ENCODE measurements around the gene DNAJB8.

DNAJB8 gene

DNA sequence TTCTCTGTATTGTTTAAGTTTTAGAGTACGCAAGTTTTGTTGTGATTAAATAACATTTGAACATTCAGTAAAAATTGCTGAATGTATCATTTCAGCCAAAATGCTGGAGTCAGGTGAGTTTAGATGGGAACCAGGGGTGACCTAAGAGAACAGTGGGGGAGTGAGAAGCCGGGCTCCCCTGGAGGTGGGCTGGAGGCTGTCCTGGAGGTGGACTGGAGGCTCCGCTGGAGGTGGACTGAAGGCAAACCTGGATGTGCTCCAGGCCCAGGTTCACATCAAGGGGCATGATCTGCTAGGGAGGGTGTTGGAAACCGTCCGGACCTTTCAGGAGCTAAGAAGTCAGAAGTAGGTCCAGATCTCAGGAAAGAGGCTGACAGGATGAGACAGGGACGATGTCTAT, 23.7 kb downstream of the DNAJB8 start:
- ATAC-seq, result no peak

GRCh38 chr3:128442070-128442469, 24.6 kb downstream of the DNAJB8 start:
- ATAC-seq, result no peak

DNA sequence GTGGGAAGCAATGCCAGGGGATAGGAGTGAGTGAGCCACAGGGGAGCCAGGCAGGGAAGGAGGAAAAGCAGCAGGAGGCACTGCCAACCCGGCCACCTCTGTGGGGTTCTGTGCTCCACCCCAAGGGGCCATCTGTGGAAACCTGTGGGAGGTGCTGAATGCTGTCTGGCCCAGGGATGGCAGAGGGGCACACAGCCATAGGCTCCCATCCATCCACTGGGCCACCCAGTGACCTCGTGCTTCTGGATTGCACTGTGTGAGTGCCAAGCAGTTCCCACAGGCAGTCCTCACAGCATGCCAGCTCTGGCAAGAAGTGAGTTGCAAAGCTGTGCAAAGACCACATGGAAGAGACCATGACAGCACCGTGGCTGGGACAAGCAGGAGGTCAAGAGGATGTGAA, 27.5 kb downstream of the DNAJB8 start:
- no peak for ATAC-seq

GRCh38 chr3:128438488-128439072, 28.1 kb downstream of the DNAJB8 start:
- no peak for ATAC-seq

- ATAC-seq, result no peak
Observed at GRCh38 chr3:128436214-128436613, 30.5 kb downstream of the DNAJB8 start.

GRCh38 chr3:128435561-128435960, 31.1 kb downstream of the DNAJB8 start:
- ATAC-seq, result no peak

GRCh38 chr3:128435058-128435457, 31.6 kb downstream of the DNAJB8 start:
- ATAC-seq, result no peak

GRCh38 chr3:128434524-128434923, 32.2 kb downstream of the DNAJB8 start:
- ATAC-seq, result no peak

DNA sequence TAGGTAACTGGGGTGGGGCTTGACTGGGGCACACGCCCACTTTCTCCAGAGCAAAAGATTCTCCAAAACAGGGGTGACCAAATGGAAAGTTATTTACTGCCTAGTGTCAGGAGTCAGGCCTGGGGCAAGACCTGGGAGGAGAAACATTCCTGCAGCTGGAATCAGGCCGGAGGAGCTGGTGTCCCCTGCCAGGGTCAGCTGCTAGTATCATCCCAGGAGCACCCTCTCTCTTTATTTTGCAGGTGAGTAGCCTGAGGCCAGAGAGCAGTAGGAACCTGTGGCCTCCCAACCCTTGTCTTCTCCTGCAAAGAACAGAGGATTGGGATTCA, 32.9 kb downstream of the DNAJB8 start:
- no peak for ATAC-seq

DNA sequence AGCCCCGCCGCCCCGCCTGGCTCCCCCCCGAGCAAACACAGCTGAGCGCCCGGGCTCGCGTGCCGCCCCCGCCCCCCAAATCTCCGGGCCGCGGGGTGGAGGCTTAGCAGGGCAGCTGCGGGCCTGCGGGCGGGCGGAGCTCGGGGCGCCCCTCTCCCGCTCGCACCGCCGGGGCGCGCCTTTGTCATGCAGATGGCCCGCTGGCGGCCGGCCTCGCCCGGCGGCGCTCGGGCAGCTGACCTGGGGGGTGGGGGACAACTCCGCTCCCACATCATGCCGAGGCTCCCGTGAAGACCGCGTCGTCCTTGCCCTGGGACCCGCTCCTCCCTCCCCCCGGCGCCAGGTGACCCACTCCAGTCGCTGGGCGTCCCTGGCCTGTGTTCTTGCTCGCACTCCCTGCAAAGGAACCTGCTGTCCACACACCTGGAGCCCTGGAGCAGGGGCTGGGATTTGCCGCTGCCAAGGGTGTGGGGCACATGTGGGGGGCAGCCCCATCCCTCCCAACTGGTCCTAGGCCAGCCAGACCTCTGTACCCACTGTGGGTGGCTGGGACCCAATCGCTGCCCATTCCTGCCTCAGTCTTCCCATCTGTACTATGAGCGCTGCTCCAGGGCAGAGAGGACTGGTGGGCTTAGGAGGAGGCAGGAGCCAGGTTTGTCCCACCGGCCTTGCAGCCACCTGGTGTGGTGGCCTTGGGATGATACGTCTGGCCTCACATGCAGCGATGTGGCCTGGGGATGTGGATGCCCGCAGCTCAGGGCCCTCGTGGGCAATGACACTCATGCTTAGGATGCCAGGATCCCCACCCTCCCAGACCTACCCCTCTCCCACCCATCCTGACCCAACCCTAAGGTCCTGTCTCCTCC, 33.5 kb downstream of the DNAJB8 start:
- no peak for ATAC-seq

DNA sequence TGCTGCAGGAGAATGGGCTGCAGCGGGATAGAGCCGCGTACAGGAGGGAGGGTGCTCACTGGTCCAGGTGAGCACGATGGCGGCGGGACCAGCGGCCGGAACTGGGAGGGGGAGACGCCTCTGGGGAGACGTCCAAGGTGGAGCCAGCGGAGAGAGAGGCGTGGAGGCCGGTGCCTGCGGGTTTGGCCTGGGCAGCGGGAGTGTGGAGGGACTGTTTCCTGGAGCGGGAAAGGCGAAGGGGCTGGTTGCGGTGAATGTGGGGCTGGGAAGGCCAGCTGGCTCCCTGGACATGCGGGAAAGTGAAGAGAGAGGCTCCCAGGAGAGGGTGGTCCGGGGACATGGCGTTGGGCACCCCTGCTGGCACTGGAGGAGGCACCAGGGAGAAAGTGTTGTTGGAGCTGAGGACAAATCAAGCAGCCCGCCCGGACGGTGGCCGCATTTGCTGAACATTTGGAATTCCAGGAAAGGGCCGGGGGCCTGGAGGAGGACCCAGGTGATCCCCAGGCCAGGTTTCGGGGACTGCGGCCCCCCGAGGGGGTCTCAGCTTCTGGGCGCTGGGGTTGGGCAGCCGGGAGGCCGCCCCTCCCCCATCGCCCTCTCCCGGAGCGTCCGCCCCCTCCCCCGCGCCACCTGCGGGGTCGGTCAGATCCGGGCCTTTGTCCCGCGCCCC, 34.3 kb downstream of the DNAJB8 start:
- no peak for ATAC-seq

DNA sequence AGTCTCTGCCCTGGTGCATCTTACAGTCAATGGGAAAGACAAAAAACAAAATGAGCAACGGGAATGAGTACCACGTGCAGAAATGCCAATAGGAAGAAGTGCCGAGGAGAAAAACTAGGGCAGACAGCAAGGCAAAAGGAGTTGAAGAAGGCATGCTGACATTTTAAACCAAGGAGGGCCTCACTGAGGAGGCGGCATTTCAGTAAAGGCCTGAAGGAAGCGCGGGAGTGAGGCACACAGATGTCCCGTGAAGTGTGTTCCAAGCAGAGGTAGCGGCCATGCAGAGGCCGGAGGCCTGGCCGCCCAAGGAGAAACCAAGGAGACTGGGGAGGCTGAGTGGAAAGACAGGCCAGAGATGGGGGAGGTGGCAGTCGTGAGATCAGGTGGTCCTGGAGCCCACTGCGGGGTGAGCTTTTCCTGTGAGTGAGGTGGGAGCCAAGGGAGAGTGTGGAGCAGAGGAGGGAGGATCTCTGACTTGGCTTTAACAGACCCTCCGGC, 34.8 kb downstream of the DNAJB8 start:
- no peak for ATAC-seq

- no peak for ATAC-seq
Observed at GRCh38 chr3:128430731-128431130, 36.0 kb downstream of the DNAJB8 start.

DNA sequence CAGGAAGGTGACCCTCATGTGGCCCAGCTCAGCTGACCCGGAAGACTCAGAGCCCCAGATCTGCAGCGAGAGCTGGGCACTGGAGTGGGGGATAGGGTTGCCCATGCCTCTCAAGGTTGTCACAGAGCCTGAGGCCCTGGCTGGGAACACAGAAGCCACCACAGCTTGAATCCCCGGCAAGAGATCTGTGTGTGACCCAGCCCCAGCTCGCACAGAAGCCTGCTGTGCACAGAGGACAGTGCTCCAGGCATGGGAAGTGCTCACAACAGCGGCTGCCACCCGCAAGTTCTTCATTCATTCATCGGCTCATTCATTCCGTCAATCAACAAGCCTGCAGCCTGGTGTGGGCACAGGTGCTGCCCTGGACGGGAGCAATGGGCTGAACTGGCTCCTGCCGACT, 36.4 kb downstream of the DNAJB8 start:
- ATAC-seq, result no peak

DNA sequence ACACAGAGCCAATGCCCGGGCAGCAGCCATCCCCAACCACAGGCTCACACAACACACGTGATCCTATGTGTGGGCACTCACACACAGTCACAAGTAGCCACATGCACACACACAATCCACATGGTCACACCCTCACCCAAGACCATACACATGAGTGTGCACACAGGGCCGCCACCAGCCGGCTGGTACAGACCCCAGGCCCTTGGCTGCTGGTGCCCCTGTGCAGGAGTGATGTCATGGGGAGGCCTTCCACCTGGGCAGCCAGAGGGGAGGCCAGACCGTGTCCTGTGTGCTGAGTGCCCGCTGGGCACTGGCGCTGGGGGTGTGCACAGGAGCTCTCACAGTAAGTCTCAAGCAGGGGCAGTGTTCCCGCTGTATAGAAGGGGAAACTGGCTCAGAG, 36.9 kb downstream of the DNAJB8 start:
- no peak for ATAC-seq

GRCh38 chr3:128429275-128429674, 37.4 kb downstream of the DNAJB8 start:
- no peak for ATAC-seq

DNA sequence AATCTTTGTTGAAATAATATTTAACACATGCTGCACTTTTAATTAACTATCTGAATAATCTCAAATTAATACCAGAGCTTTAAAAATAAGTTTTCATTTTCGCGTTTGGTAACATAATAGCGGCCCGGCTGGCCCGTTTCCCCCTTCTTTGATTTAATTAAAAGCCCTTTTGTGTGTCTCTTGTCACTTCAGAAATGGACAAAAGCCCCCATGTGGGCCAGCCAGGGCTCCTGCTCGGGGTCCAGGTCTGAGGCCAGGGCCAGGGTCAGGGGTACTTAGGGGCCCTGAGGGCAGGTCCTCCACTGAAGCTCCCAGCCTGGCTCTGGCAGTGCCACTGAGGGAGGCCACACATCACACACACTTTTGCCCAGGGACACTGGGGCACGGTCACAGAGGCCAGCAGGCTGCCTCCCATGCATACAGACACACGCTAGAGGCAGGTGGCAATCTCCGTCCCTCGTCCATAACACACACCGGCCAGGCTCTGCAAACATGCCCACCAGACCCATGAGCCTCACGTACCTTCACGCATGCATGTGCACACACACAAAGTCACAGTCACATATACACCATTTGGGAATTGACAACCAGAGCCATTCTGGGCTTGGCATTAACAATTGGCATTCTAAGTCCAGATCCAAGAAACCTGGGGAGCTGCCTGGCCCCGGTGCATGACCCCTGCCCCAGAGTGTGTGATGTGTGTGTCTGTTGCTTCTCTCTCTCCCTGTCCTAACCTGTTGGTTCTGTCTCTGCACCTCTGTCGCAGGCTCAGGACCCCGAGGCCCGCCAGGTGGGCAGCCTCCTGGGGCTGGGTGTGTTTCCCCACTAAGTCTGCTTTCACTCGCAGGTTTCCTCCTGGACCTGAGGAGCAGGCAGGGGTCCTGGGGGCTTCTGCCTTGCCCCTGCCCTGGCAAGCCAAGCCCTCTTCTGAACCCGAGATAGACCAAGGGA, 38.5 kb downstream of the DNAJB8 start:
- ATAC-seq, result no peak

- no peak for ATAC-seq
Observed at GRCh38 chr3:128427175-128427857, 39.4 kb downstream of the DNAJB8 start.

GRCh38 chr3:128426128-128426921, 40.4 kb downstream of the DNAJB8 start:
- peak; percentile 74 to 85 for ATAC-seq

DNA sequence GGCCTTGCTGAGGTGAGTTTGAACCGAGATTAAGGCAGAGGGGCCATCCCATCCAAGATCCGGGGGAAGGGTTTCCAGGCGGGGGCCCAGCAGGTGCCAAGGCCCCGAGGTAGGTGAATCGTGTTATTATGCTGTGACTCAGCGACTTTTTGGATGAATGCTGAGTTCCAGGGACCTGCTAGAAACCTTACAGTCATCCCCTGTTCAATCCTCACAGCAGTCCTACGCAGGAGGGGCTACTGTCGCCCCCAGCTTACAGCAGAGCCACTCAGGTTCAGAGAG, 40.9 kb downstream of the DNAJB8 start:
- no peak for ATAC-seq

DNA sequence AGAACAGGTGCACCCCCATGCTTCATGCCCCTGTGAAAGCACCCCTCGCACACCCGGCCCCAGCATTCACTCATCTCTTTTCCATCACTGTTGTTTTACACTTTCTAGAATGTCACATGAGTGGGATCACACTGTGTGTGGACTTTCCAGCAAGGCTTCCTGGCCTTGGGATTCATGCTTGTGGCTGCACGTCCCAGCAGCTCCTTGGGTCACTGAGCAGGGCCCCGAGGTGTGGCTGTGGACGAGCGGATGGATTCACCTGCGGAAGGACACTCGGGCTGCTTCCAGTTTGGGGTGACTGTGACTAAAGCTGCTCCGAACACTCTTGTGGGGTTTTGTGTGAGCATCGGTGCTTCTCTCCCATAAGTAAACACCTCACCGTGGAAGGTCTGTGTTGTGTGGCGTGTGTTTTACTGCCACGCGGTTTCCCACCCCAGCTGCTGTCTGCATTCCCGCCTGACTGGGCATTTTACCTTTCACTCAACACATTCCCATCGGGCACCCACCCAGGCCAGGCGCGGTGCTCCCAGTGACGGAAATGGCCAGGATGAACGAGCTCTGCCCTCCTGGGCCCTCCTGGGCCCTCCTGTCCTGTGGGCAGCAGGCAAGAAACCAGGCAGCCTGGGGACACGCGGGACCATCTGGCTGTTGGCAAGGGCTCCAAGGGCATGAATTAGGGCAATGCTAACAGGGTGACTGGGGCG, 41.4 kb downstream of the DNAJB8 start:
- ATAC-seq, result no peak

Data from activated CD4-positive, CD25-positive, alpha-beta regulatory T cell treated with anti-CD3 and anti-CD28 coated beads, Interleukin-2, amount 50 U/mL, for 24 hours (primary cell).